ENCODE measurements around the gene MYCBPAP.

Gene MYCBPAP

DNA sequence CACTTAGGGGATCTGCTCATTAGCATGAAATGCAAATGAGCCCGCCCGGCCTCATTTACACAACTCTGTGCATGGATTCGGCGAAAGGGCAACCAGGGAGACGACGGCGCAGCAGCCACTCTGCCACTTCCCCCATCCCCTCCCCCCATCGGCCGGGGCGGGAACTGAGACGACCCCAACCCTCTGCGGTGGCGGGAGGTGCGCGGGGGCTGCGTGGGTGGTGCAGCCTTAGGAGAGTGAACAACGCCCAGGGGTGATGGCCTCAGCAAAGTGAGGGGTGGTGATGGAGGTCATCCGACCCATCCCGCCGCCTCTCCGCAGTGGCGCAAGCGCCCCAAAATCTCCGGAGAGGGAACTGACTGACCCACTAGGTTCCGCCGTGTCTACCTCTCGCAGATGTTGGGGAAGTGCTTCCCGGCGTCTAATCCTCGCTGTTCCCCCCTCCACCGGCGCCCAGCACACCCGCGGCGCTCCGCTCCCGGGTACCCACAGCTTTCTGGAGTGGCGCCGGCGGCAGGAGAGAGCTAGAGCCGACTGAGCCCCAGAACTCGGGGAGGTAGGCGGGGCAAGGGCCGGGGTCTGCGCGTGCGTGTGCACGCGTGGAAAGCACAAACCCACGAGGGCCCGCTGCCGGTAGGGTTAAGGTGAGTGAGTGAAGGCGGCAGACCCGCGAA is 50.8 kb downstream of the MYCBPAP start:
- DNase-seq = no peak

DNA sequence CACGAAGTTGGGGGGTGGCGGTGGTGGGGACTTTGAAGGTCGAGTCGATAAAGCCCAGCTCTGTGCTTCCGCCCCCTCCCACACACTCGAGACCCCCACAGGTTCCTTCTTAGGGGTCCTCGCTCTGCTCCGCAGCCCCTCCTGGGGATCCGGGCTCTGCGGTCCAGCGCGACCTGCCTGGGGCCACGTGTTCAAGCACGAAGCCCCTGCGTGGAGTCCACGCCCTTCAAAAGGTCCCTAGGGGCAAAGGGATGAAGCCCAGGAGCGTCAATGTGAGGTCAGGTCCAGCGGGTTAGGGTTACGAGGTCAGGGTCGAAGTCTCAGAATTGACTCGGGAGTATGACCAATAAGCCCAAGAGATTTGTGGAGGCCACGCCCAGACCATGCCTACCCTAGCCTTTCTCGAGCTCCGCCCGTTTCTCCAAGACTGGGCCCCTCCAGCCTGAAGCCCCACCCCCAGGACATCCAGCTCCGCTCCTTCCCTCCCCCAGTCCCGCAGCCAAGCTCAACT is 51.5 kb downstream of the MYCBPAP start:
- DNase-seq = no peak

DNA sequence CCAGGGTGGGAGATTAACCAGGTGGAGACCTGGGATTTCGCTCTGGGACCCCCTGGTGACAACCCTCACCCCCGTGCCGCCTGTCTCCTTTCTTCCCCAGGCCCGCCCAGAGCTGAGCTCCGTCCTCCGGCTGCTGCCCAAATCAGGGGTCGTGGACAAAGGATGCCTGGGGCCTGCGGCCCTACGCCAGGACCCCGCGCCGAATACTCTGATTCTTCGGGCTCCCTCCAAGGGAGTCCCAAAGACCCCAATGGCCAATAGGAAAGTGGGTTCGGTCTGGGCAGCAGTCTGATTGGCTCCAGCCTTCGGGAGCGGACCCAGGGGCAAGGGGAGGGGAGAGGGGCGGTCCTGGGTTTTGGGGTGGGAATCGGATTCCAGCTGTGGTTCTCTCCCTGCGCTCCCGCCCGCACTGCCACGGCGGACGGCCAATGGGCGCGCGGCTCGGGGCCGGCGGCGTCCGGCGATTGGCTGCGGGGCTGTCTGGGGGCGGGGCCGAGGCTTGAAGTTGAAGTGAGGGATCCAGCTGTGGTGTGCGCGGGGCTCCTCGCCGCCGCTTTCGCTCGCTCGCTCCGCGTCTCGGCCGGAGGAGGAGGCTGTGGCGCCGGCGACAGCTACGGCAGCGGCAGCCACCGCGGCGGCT is 52.1 kb downstream of the MYCBPAP start, which contains the start of gene CACNA1G:
Gene CACNA1G, plus strand, starts transcription at position 531 of the 640 bp plus-strand sequence. CDS start 745 bp downstream, outside the sequence.
- peak; percentile 81 to 82 for DNase-seq

DNA sequence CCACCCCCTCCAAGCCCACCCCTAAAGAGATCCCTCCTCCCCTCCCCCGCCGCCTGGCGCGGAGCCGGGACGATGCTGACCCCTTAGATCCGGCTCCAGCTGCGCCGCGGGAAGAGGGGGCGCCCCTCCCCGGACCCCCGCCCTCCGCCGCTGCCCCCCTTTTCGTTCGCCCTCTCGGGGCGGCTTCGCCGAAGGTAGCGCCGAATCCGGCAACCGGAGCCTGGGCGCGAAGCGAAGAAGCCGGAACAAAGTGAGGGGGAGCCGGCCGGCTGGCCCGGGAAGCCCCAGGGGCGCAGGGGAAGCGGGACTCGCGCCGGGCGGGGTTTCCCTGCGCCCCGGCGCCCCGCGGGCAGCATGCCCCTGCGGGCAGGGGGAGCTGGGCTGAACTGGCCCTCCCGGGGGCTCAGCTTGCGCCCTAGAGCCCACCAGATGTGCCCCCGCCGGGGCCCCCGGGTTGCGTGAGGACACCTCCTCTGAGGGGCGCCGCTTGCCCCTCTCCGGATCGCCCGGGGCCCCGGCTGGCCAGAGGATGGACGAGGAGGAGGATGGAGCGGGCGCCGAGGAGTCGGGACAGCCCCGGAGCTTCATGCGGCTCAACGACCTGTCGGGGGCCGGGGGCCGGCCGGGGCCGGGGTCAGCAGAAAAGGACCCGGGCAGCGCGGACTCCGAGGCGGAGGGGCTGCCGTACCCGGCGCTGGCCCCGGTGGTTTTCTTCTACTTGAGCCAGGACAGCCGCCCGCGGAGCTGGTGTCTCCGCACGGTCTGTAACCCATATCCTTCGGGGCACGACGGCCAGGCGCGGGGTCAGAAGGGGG is 52.9 kb downstream of the MYCBPAP start:
- no peak for DNase-seq

DNA sequence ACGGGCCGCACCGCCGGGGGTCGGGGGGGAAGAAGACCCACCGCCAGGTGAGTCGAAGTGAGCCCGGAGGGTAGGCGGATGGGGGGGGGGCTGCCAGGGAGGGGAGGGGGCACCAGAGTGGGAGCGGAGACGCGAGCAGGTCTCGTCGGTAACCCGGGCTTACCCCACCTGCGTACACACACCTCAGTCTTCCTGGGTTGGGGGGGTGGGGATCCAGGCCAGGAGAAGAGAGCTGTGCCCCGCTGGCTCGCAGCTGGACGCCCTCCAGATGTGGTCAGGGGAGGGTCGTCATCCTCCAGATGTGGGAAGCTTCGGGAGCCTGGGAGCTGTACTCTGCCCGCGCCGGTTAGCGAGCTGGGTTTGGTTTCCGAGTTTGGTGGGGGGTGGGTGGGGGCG is 53.5 kb downstream of the MYCBPAP start:
- DNase-seq = no peak

DNA sequence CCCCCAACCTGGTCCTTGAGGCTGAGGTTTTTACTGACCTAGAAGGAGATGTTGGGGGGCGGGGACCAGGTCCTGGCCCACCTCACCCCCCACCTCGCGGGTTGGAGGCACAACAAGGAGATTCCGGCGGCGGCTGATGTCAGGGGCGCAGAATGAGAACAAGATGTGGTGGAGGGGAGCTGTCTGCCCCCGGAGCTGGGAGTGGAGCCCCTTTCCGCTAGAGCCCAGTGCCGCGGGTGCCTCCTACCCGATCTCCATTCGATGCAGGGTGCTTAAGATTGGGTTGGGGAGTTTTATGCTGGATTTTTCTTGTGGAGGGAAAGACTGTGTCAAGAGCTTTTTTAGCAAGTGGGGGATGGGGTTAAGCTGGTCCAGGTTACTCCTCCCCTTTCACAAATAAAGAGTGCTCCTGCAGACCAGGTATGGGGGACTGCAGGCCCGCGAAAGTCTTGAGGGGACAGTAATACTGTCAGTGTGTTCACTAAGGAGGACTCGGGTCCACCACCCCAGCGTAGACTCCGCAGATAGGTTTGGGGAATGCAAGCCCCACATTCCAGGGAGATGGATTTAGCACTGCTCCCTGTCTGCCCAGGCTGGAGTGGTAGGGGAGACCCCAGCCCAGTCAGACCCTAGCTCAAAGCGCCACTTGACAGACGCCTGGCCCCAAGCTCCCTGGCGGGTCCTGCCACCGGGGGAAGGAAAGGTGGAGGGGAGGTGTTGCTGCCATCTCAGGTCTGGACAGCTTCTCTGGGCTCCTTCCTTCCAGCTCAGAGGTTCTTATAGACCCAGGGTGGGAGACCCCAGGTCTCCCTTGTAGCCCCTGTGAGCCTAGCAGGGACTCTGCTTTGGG is 54.2 kb downstream of the MYCBPAP start:
- DNase-seq = no peak

DNA sequence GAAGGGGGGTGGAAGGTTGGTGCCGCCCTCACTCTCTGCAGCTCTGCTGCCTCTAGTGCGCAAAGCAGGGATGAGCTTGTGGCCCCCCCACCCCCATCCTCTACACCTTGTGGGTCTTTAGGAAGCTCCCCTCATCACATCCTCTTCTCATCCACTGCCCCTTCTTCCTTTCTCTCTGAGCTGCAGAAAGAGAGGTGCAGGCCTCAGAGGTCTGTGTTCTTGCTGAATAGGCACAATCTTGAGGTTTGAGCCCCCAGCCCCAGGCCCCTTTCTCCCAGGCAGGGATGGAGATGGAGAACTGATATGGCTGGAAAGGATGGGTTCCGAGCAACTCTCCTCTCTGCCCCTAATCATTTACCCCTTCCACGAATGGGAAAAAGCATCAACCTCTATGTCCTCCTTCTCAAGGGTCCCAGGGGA is 54.9 kb downstream of the MYCBPAP start:
- no peak for DNase-seq

DNA sequence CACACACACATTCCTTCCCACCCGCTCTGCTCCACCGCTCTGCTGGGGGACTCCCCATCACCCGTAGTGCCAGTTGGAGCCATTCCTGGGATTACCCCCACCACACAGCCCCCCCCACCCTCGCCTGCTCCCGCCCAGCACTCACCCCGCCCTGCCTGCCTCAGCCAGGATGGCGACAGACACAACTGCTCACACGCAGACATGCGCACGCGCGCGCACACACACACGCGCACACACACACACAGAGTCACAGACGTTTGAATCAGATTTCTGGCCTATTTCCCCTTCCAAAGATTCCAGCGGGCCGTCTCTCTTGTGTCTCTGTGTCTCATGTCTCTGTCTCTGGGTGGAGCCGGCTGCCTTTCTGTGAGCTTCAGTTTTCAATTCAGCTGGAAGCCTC is 56.7 kb downstream of the MYCBPAP start:
- DNase-seq = no peak

DNA sequence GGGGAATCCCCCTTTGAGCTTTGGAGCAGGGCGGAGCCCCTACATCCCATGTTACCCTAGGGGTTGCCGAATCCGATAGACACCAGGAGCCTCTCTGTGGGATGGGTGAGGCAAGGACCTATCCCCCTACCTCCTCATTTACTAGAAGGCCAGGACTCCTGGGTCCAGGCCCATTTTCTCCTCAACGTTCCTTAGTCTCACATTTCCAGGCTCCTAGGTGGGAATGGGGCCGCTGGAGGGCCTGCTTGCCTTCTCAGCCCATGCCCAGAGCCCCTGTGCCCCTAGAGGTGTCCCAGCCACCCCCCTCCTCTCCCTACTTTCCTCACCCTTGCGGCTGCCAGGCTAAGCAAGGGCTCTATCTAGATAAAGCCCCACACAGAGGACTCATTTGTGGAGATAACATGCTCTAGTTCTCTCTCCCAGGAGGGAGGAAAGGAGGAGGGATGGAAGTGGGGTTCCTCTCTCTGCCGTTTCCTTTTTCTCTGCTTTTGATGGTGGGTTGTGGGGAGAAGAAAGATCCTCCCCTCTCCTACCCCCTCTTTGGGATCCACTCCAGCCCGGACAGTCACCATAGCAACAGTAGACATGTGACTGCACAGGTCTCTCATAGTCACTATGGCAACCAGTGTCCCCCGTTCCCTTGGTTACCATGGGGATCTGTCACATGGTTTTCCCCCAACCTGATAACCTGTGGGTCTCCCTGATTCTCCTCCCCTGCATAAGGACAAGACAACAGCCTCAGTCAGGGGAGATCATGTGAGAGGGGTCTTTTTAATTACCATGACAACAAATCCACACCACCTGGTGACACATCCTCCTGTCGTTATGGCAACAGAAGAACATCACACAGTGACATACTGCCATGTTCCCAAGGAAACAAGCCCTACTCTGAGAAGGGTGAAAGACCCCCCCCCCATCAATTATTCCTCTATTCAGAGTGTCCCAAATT is 57.4 kb downstream of the MYCBPAP start:
- DNase-seq = peak in 1 of 2 experiments; percentile 41

DNA sequence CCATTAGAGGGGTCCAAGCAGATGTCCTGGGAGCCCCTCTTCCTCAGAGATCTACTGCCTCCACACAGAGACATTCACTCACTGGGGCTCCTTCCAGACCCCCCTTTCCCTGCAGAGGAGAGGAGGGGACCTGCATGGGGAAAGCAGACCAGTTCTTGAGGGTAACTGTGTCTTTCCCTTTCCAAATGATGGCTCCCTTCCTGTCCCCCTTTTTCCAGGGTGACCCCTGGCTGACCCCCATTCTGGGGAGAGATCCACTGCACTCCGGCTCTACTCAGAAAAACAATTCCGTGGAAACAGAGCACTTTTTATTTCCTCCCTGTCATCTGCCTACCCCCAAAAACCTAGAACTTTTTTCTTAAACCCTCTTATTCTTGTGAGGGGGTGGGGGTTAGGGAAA is 58.6 kb downstream of the MYCBPAP start:
- no peak for DNase-seq

DNA sequence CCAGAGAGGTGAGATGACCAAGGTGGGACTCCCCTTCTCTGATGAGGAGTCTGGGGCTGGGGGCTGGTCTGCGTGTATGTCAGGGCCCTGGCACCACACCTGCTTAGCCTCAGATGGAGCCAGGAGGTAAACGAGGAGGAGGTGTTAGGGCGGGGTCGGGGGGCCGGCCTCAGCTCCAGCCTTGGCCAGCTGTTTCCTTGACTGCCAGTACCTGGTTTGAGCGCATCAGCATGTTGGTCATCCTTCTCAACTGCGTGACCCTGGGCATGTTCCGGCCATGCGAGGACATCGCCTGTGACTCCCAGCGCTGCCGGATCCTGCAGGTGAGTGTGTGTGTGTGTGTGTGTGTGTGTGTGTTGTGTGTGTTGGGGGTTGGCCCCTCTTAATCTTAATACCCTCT is 60.4 kb downstream of the MYCBPAP start:
- no peak for DNase-seq

DNA sequence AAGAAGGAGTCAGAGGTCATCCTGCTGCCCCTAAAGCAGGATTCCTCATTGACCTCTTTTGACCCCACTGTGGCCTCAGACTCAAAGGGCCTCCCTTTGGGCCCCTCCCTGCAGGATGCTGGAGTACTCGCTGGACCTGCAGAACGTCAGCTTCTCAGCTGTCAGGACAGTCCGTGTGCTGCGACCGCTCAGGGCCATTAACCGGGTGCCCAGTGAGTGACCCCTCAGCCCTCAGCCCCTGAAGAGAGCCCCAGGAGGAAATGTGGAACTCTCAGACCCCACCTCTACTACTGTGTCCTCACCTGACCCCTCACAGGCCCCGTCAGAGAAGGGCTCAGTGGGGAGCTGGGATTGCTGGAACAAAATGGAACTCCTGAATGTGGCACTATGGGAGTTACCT is 61.4 kb downstream of the MYCBPAP start:
- DNase-seq = no peak

DNA sequence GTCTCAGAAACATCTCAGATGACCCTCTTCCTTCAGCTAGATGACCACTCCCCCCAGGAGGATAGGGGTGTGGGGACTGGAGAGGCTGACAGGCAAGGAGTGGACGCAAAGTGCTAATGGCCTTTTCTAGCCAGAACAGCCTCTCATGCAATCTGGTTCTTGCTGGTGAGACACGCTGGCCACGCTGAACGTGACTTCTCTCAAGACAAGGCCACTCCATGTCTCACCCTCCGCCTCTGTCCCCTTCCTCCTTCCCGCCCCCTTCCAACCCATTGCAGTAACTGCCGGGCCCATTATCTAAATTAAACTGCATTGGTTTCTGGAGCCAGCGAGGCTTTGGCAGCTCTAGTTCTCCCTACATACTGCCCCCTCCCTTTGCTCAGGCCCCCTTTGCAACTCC is 61.8 kb downstream of the MYCBPAP start:
- no peak for DNase-seq

DNA sequence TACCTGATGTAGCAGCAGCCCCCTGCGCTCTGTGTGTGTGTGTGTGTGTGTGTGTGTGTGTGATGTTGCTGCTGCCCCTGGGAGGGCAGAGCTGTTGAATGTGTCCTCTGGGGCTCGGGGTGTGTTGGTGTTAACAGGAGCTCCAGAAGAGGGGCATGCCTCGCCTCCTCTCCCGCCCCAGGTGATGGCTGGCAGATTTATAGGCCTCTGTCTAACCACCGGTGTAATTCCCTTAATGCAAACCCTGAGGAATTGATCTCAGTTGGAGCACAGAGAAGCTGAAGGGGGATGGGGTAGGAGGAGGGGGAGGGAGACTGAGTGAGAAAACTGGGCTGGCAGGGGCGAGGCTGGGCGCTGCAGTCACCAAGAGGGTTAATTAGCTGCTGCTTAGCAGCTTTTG is 62.3 kb downstream of the MYCBPAP start:
- DNase-seq = no peak

DNA sequence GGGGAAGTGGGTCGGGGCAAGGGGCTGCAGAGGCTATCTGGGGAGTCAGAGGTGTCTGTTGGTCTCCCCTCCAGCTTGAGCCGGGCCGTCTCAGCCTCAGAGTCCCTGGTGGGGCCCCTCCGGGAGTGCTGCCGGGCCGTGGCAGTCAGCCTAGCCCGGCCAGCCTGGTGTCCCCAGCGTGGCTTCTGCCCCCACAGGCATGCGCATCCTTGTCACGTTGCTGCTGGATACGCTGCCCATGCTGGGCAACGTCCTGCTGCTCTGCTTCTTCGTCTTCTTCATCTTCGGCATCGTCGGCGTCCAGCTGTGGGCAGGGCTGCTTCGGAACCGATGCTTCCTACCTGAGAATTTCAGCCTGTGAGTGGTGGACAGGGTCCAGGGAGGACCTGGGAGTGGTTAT is 63.4 kb downstream of the MYCBPAP start:
- no peak for DNase-seq

DNA sequence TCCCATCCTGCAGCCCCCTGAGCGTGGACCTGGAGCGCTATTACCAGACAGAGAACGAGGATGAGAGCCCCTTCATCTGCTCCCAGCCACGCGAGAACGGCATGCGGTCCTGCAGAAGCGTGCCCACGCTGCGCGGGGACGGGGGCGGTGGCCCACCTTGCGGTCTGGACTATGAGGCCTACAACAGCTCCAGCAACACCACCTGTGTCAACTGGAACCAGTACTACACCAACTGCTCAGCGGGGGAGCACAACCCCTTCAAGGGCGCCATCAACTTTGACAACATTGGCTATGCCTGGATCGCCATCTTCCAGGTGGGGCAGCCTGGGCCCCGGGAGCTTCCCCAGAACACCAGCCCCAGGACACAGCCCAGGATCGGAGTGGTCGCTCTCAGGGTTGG is 64.3 kb downstream of the MYCBPAP start:
- DNase-seq = no peak

DNA sequence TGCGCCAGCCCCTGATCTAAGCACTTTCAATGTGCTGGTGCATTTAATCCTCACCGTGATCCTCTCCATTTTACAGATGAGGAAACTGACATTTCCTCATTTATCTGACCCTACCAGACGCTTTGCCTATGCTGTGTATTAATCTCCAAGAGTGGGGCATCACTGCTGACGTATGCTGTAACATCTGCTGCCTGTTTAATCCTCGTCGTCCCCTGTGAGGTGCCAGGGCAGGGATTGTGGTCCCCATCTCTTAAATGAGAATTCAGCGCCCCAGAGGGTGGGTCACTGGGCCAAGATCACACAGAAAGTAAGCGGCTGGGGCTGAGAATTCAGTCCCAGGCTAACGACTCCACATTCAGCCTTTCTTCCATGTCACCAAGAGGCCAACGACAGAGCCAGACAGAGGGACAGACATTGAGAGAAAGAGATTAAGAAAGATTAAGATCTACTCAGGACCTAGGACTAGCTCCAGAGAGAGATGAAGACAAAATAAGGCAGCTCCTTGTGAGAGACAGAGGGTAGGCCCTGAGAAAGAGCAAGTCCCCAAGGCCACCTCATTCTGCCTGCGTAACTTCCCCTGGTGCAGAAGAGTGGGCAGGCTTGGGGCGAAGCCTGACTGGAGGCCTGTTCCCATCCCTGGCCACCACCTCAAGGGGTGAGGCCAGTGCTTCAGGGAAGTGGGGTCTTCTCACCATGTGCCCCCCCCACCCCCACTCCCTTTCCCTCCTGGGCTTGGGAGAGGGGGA is 65.8 kb downstream of the MYCBPAP start:
- no peak for DNase-seq

DNA sequence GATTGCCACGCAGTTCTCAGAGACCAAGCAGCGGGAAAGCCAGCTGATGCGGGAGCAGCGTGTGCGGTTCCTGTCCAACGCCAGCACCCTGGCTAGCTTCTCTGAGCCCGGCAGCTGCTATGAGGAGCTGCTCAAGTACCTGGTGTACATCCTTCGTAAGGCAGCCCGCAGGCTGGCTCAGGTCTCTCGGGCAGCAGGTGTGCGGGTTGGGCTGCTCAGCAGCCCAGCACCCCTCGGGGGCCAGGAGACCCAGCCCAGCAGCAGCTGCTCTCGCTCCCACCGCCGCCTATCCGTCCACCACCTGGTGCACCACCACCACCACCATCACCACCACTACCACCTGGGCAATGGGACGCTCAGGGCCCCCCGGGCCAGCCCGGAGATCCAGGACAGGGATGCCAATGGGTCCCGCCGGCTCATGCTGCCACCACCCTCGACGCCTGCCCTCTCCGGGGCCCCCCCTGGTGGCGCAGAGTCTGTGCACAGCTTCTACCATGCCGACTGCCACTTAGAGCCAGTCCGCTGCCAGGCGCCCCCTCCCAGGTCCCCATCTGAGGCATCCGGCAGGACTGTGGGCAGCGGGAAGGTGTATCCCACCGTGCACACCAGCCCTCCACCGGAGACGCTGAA is 67.5 kb downstream of the MYCBPAP start:
- no peak for DNase-seq

DNA sequence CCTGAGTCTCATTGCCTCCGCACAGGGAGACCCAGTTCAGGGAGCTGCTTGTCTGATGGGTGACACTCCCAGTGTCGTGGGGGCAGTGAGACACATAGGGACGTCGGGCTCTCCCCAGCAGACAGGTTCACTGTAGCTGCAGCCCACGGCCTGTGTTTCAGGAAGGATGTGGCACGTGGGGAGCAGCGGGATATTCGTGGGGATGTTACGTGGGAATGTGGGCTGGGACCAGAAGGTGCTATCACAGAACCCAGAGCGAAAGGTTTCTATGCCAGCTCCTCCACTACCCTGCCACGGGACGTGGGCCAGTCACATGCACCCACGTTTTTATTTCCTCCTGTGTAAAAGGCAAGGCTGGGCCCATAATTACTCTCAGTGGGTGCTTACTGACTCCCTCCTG is 68.6 kb downstream of the MYCBPAP start:
- DNase-seq = no peak

DNA sequence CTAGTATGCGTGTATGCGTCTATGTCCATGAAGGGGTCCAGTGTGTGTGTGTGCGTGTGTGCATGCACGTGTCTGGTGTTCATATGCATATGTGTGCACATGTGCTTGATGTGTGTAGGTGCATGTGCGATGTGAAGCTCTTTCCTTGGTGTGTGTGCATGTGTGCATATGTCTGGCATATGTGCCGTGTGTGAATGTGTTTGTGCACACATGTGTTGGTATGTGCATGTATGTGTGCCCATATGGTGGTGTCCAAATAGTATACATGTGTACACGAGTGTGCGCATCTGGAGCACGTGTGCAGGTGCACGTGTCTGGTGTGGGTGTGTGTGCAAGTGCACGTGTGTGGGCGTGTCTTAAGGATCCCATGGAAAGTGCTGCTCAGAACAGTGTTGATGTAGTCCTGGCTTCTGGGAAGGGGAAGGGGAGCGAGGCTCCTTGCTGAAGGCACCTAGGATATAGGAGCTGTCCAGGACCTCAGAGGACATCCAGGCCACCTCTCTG is 69.3 kb downstream of the MYCBPAP start:
- DNase-seq = no peak
